HG03039 (cell line): Measurements from ENCODE around the gene ARHGAP40.

Experiments used
- ATAC-seq: cut with Tn5 transposase; IDR thresholded peaks from one replicate; pipeline ENCODE4 v1.9.1; 2021; ENCODE audit warnings: mild to moderate bottlenecking, moderate library complexity; ENCODE audit not compliant: unreplicated experiment

The ARHGAP40 gene

GRCh38 chr20:38601216-38602184 is at the start of gene ARHGAP40:
ARHGAP40 (plus strand) TSS chr20:38601809.
- no peak for ATAC-seq

DNA sequence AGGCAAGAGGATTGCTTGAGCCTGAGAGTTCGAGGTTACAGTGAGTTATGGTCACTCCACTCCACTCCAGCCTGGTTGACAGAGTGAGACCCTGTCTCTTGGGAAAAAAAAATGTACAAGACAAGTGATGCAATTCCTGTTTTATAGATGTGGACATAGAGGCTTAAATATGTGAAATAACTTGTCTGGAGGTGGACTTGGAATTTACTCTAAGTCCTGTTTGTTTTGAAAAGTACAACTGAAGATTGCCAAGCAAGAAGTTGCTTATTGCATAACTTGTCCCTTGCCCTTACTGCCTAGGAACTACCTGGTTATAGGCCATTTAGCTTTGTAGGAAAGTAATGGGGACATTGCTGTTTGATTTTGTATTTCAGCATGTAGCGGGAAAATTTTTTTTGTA is 46.6 kb upstream of the ARHGAP40 start:
- ATAC-seq = no peak

DNA sequence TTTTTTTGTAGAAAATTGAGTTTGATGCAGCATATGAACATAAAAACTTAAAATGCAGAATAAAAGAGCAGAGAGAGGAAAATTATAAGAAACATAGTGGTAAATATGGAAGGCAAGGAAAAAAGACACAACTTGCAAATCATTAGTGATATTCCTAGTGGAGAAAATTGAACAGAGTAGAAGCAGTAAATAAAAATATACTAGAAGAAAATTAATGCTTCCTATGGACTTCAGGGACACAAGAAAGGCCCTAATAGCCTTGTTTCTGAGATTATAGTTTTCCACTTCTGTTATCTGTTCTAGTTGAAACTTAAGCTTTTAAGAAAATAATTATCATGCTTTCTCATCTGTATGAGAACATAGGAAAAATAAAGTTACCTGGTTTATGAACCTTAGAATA is 46.2 kb upstream of the ARHGAP40 start:
- no peak for ATAC-seq

DNA sequence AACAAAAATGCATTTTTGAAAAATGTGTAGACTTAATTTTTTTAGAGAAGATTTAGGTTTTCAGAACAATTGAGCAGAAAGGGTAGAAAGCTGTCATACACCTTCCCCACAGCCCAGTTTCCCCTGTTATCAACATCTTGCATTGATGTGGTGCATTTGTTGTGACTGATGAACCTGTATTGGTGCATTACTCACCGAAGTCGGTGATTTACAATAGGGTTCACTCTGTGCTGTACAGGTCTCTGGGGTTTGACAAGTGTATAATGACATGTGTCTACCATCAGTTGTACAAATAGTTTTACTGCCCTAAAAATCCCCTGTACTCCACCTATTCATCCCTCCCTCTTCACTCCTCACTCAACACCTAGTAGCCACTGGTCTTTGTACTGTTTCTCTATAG is 44.4 kb upstream of the ARHGAP40 start:
- no peak for ATAC-seq

DNA sequence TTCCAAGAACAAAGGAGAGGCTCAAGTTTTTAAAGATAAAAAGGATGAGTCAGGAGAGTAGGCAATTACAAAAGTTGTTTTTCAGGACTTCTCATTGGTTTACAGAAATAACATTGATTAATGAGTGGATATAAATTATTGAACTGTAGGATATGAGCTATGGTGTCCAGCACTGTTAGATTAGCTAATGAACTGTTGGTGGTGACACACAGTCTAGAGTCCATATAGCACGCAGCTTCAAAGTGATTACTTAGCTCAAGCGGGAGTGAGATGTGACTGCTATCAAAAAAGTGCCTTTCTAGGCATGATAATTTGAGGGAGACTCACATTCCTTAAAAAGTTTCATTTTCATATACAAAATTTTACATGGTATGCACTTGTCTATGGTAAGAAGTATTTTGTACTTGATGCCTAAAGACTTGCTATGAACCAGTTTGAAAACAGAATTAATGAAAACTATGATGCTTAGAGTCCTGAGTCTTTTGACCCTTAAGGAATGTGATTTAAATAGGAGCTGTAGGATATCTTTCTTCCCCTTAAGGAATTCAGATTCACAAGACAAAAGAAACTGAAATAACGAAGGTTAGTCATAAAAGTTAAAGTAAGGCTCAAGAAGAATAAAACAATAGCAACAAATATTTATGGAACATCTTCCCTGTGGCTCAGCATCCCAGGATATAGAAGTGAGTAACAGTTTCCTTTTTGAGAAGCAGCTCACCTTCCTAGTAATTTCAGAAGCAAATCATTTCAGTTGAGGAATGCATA is 42.8 kb upstream of the ARHGAP40 start:
- ATAC-seq = no peak

DNA sequence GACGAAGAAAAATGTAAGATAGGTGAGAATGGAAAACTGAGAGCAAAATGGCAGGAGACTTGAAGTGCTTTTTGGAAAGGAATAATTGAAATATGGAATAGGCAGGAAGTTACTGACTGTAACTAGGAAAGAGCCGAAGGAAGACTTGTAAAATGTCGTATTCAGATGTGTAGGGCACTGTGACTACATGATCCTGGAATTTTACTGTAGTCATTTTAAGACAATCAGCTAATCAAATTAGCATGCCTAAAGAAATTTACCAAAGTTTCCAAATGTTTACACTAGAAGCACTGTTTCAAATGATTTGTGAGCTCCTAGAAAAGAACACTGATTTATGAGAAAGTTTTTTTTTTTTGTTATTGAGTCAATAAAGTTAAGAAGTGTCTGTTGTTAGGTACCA is 41.8 kb upstream of the ARHGAP40 start:
- no peak for ATAC-seq

DNA sequence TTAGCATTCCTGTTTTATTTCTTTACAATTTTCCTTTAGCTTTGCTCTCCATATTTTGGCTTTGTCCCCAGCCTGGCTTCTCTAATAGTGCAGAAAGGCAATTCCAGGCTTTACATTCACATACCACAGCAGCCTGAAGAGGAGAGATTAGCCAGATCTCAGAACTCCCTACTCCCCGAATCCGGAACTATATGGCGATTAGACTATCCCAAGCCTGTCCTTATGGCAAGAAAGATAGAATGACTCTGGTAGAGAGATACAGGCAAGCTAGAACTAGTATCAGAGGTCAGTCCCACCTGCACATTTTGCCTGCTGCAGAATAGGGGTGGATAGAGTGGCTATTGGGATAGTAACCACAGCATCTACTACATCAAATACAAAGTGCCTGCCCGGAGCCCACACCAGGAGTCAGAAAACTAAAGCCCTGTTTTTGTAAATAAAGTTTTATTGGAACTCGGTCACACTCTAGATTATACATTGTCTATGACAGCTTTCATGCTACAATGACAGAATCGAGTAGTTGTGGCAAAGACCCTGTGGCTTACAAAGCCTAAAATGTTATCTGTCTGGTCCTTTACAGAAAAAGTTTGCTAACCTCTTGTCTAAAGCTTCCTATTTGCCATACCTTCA is 37.7 kb upstream of the ARHGAP40 start:
- ATAC-seq = no peak

DNA sequence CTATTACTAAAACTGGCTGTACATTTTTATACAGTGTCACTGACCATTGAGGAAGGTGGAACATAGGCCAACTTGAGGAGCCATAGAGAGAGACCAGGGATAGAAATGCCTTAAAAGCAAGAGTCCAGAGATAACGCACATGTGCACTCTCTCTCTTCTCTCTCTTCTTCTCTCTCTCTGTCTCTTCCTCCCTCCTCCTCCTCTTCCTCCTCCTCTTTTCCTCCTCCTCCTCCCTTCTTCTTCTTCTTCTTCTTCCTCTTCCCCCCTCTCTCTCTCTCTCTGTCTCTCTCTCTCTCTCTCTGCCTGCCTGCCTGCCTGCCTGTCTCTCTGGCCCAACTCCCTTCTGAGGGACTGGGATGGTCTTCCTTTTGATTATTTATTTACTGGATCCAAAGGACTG is 36.9 kb upstream of the ARHGAP40 start:
- ATAC-seq = no peak

DNA sequence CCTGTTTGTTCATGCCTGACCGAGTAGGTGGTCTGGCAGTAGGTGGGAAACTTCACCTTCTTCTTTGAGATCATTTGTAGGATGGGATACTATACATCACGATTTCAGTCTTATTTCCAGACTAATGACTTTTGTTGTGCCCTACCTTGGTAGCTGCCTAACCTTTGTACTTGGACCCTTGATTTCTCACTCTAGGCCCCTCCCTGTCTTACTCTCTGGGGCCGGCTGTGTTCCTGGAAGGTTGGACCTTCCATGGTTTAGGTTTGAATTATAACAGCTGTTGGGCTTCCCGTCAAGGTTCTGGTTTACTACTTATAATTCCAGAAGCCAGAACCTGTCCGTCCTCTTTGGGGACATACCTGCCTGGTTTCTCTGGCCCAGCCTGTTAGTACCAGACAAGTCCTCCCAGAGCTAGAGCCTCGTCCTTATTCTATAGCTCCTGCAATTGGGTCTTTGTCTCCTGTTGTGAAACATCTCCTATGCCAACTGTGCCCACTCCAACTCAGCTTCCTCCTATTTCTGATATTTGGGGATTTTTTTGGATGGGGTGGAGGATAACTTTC is 35.5 kb upstream of the ARHGAP40 start:
- no peak for ATAC-seq

GRCh38 chr20:38569747-38570525 is 31.7 kb upstream of the ARHGAP40 start:
- no peak for ATAC-seq

- ATAC-seq = no peak
Observed at GRCh38 chr20:38573413-38573812, 28.2 kb upstream of the ARHGAP40 start.

DNA sequence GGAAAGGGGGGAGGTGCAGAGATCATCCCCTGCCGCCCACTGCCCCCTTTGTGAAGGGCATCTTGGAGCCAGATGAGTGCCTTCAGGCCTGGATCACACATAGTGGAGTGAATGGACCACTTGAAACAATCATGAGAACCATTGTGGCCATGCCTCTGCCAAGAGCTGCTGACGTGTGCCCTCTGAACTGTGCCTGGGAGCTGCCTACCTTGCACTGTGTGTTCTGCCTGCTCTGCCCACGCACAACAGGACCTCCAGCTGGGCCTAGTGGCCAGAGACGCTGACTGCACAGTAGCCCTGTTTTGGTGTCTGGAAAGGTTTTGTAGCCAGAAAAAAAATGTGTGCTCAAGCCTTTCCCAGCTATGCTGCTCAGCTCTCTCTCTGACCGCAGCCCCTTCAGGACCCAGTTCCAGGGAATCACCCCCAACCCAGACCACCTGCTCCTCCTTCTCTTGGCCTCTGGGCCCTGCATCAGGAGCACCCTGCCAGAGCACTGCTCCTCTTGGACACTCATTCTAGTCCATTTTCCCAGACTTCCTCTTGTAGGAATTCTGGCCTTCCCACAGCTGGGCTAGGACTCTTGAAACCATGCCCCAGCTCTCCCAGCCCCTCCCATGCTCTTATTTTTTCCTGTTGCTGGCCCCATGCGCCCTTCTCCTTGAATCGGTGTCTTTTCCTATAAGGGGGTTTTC is 22.2 kb upstream of the ARHGAP40 start:
- no peak for ATAC-seq

- ATAC-seq = no peak
Observed at GRCh38 chr20:38579921-38580320, 21.7 kb upstream of the ARHGAP40 start.

DNA sequence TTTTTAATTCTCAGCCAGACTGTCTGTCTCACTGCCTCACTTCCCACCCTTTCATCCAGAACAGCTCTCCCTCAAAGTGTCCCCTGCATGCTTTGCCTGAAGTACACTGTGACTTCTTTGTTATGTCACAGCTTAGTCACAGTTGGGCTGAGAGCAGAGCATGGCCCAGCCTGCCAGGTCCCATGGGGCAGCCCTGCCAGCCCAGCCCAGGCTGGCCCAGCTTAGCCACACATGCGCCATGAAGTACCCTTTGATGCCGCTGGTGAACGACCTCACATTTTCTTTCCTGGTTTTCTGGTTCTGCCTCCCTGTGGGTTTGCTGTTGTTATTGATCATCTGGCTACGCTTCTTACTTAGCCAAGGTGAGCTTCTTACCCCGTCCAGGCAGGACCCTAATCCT is 20.6 kb upstream of the ARHGAP40 start, which contains the start of gene ADIG:
Gene ADIG, plus strand, starts transcription at position 185 of the 400 bp plus-strand sequence. Its CDS starts 54 bp downstream, at position 239.
- no peak for ATAC-seq

DNA sequence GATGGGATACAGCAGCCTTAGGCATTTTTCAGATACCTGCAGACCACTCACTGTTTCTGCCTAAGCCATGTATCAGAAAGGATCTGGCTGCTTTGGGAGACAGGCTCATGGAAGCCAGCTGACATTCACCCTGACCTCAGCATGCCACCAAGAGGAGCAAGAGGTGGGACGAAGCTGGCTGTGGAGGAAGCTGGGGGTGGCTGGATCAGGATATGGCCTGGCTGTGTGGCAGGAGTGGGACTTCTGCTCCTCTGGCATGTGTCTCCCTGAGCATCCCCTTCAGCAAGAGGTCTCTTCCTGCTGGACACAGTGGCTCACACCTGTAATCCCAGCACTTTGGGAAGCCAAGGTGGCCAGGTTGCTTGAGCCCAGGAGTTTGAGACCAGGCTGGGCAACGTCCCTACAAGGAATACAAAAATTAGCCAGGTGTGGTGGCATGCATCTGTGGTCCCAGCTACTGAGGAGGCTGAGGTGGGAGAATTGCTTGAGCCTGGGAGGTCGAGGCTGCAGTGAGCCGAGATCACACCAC is 19.7 kb upstream of the ARHGAP40 start:
- no peak for ATAC-seq

DNA sequence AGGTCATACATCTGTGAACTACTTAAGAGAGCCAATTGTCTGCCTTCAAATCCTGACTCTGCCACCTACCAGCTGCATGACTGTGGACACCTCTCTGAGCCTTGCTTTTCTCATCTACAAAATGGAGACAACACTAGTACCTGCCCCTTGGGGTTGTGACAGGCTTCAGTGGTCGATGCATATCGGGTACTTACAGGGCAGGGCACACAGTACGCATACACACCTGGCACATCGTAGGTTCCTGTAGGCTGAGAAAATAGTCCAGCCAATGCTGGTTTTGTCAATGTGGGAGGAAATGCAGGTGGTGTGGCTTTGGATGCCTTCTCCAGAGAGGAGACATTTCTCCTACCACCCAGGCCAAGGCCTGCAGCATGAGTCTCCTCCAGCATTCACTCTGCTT is 18.3 kb upstream of the ARHGAP40 start:
- ATAC-seq = no peak

DNA sequence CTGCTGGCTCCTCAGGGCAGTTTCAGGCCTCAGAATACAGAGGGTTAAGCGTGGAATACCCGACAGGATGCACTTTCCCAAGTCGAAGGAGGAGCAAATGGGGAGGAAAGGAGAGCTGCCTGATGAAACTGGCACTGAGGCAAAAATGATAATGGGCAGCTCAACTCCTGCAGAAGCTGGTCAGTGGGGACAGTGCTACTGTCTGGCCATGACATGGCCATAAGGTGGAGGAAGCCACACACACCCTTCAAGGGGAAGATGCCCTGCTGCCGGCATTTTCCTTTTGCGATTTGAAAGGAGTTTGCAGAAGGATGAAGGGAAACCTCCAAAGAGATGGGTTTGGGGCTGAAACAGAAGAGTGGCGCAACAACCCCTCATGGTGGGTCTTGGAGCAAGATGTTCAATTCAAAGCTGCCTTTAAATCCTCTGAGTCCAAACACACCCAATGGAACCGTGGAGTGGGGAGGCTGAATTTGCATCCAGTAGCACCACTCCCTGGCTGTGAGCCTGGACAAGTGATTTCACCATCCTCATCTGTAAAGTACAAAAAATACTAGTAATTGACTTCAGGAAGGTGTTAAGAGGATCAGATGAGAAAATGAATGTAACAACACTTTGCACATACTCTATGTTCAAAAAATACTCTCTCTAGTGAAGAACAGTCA is 17.4 kb upstream of the ARHGAP40 start:
- ATAC-seq = no peak

DNA sequence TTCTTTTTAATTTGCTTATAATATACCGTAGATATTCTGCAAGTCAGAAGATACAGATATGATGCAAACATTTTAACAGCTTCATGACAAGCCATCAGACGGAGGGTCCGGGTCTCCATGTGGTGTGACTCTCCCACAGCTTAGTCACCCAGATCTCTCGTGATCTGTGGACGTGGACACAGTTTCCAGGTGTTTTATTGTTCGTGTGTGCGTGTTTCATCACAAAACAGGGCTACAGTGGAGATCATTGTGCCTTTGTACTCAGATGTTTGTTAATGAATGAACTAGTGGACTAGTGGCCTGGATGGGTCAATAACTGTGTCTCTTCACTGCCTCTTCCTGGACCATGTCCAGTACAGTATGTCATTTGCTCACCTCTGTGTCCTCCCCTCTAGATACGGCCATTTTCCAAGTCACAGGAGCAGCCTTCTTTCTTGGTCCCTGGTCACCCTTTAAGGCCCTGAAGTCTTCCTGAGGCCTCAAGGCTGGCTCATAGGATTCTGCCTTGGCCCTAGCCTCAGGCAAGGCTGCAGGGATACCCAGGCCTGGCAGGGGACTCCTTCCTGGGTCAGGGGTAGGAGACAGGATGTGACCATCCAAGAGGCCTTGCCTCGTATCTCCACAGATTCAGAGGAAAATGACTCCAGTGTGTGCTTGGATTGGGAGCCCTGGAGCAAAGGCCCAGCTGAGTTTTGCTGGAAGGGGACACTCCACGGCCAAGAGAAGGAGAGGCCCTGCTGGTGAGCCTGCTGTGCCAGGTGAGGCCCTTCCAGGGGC is 16.0 kb upstream of the ARHGAP40 start:
- ATAC-seq = no peak
